ENCODE data around the gene TIMP3. TPM values are rescaled to one million over a fixed set of nuclear protein-coding genes. Genes with fewer than 3 reads are reported as not detected.

Gene TIMP3
- total and polyA plus RNA-seq, 2 donors (not counting 3 experiments of a cell fraction or from before 2014, with no cell fraction given) = 0.22 to 2.0 TPM

GRCh38 chr22:32904044-32904443, 102.5 kb downstream of the TIMP3 start:
- TF ChIP-seq GATA2 (IDR thresholded peaks at IDR 0.05; ENCODE audit: insufficient read depth, insufficient read length, low read depth, low read length) = no peak
- no peak for TF ChIP-seq MYC (IDR thresholded peaks at IDR 0.05; ENCODE audit: low read depth, low read length)
- no peak for TF ChIP-seq POLR2AphosphoS5 (IDR thresholded peaks at IDR 0.05; ENCODE audit: insufficient read depth, low read depth, low read length)
- no peak for TF ChIP-seq MAX (IDR thresholded peaks at IDR 0.05; ENCODE audit: insufficient read depth, insufficient read length)
- TF ChIP-seq CTCF (IDR thresholded peaks at IDR 0.05; ENCODE audit: extremely low read depth in 1 of 2, insufficient read depth in 1 of 2, low read depth in 1 of 2, low read length in 2 of 2) = no peak
- no peak for TF ChIP-seq JUN (IDR thresholded peaks at IDR 0.05; ENCODE audit: borderline replicate concordance, insufficient read depth, insufficient read length, low read depth)
- no peak for TF ChIP-seq POLR2A (IDR thresholded peaks at IDR 0.05; ENCODE audit: low read depth, low read length)
- no peak for TF ChIP-seq EZH2 (IDR thresholded peaks at IDR 0.05; ENCODE audit: borderline replicate concordance, low read depth, low read length, severe bottlenecking)
- TF ChIP-seq FOS (IDR thresholded peaks at IDR 0.05; ENCODE audit: borderline replicate concordance, insufficient read depth, low read length) = no peak
- H4K20me1 ChIP-seq (replicated peaks; ENCODE audit: control insufficient read depth, extremely low read depth, insufficient read depth, low read length) = no peaks in the 10 kb centered on the region
- no TSS peak for BruUV-seq (replicated peaks)
- no peak overlapping the region for H3K27ac ChIP-seq (ENCODE audit: insufficient read depth, low read depth, low read length)
- no peaks in the 10 kb centered on the region for H3K27me3 ChIP-seq (ENCODE audit: control insufficient read depth in 2 of 2, insufficient read depth in 2 of 2, low read length in 2 of 2)
- no peak overlapping the region for H3K4me2 ChIP-seq (ENCODE audit: insufficient read depth, low read length)
- no peak overlapping the region for H3K9ac ChIP-seq (replicated peaks; ENCODE audit: extremely low read depth, insufficient read depth, low read length)
- no peaks in the 10 kb centered on the region for H3K79me2 ChIP-seq (ENCODE audit: control insufficient read depth, insufficient read depth, low read length)
- intact Hi-C loops (cut with micrococcal nuclease) = no loop called here
- dilution Hi-C loops (cut with MboI; ENCODE audit: extremely low pct_ligation_motif_present, low sequenced_read_pairs) = no loop called here
- H2AFZ ChIP-seq (ENCODE audit: low read depth, low read length) = no peak overlapping the region
- FAIRE-seq (no peak), DNase-seq (ENCODE audit: low read depth, low spot score) (no peak)
- no peaks in the 10 kb centered on the region for H3K4me1 ChIP-seq (ENCODE audit: control insufficient read depth, extremely low read depth, insufficient read depth, low read length)
- no peaks in the 10 kb centered on the region for H3K9me1 ChIP-seq (replicated peaks; ENCODE audit: control insufficient read depth, extremely low read depth, insufficient read depth, low read length)
- H3K9me3 ChIP-seq (replicated peaks; ENCODE audit: control insufficient read depth, insufficient read depth, low read length) = peaks cover 4% of the 10 kb centered on the region
- H3K4me3 ChIP-seq (replicated peaks in 1 of 3; ENCODE audit: insufficient read depth in 1 of 3, low read depth in 1 of 3, low read length in 3 of 3) = no peak overlapping the region
- no peaks in the 10 kb centered on the region for H3K36me3 ChIP-seq (ENCODE audit: control insufficient read depth in 2 of 2, extremely low read depth in 1 of 2, insufficient read depth in 2 of 2, low read length in 2 of 2)
- POLR2A ChIA-PET = no interaction called here
- CTCF ChIA-PET = no interaction called here
